HG03108 (cell line): ENCODE results near the gene ARID1B.
"Not testable (repeated sequence)": the region's sequence is repeated elsewhere in the genome, so short reads cannot be mapped to it uniquely, and the experiment has no call there.

Source experiments
- ATAC-seq: cut with Tn5 transposase; IDR thresholded peaks from one replicate; pipeline ENCODE4 v1.9.1; 2021; ENCODE audit warnings: moderate library complexity; ENCODE audit not compliant: unreplicated experiment

ARID1B gene

GRCh38 chr6:156928972-156929371 is 151.8 kb downstream of the ARID1B start:
- no peak for ATAC-seq

GRCh38 chr6:156931283-156931682 is 154.1 kb downstream of the ARID1B start:
- no peak for ATAC-seq

DNA sequence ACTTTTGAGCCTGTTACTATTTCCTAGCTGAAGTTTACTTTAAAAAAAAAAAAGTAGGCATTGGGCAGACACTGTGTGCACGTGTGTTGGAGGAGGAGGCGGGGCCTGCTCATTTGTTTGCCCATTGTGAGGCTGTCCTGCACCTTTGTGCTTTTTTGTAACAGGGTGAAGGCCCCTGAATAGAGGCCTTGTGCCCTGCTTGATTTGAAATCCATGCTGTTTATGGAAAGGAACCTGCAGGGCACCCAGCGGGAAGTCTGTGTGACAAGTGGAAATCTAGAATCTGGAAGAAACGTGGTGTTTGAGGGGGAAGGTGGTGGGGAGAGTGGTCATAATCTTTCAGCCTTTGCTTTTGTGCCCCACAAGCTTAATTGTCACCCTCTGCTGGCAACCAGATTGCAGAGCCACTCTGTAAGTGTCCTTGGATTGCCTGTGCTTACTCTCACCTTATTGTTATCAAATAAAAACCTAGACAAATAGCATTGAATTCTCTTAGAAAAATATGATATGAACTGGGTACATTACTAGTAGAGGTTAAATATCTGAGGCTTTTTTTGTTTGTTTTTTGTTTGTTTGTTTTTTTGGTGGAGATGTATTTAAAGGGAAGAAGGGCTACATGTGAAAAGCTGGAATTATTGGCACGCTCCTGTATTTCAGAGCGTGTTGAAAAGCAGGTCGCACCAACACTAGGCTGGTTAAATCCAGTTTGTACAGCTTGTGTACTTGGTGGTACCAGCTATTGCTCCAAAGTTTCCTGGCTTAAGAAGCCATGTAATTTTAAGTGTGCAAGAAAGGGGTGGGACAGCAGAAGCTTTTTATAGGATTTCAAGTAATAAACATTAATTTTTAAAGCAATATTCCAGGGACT is 156.3 kb downstream of the ARID1B start:
- ATAC-seq: no peak

GRCh38 chr6:156934069-156934460 is 156.9 kb downstream of the ARID1B start:
- no peak for ATAC-seq

- no peak for ATAC-seq
These were observed 157.8 kb downstream of the ARID1B start for GRCh38 chr6:156935000-156935399.

DNA sequence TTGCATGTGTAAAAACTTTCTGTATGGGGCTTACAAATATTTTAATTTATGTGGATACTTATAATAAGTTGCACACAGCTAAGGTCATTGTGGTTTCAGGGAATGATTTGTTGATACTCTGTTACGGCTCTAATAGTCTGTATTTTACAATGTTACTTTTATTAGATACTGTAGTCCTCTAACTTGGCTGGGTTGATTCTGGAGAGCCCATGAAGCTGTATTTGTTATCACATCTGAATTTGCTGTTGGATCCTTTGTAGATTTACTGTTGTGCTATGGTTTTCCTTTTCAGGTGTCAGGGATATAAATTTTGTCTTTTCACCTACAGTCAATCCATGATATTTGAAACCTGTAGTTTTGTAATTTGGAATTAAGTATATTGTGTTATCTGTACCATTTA is 161.0 kb downstream of the ARID1B start:
- no peak for ATAC-seq

DNA sequence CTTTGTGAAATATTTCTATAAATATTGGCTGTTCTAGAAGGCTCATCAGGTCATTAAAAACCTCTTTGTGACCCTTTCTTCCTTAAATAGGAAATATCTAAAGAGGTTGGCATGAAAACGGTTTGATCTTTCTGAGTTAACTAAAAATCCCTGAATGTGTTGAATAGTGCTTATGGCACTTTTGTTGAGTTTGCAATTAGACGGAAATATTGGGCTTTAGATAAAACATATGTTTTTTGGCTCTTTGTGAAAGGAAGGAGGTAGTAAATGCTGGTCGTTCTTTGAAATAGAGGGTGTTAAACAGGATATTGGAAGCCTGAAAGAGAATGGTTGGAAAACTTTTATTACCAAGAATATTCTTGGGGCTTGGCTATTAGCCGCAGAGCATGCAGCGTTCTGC is 163.0 kb downstream of the ARID1B start:
- no peak for ATAC-seq

- ATAC-seq: no peak
These were observed 165.1 kb downstream of the ARID1B start for GRCh38 chr6:156942266-156942665.

DNA sequence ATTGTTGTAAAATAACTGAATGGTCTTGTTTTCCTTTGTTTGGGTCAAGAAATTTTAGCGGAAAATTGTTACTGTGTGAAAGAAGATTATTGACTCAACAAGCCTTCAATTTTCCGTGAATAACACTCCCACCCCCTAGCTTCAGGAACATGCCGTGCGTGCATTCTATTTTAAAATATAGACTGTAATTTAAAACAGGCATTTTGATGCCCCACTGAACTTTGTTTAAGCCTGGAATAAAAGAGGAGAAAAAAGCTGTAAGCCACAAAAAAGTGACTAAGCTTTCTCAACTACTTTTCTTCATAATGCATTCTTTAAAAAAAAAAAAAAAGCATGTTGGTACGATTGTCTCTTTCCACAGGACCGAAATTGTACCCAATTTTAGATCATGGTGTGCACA is 166.0 kb downstream of the ARID1B start:
- ATAC-seq: no peak

GRCh38 chr6:156943816-156944215 is 166.6 kb downstream of the ARID1B start:
- ATAC-seq: no peak

GRCh38 chr6:156944412-156944811 is 167.2 kb downstream of the ARID1B start:
- no peak for ATAC-seq

DNA sequence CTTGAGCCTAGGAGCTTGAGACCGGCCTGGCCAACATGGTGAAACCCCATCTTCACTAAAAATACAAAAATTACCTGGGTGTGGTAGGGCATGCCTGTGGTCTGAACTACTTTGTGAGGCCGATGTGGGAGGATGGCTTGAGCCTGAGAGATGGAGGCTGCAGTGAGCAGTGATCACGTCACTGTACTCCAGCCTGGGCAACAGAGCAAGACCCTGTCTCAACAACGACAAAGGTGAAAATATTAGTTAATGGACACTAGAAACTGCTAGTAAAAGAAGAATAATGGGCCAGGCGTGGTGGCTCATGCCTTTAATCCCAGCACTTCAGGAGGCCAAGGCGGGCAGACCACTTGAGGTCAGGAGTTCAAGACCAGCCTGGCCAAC is 168.6 kb downstream of the ARID1B start:
- ATAC-seq: not testable (repeated sequence)

- ATAC-seq: no peak
These were observed 169.3 kb downstream of the ARID1B start for GRCh38 chr6:156946370-156946936.

DNA sequence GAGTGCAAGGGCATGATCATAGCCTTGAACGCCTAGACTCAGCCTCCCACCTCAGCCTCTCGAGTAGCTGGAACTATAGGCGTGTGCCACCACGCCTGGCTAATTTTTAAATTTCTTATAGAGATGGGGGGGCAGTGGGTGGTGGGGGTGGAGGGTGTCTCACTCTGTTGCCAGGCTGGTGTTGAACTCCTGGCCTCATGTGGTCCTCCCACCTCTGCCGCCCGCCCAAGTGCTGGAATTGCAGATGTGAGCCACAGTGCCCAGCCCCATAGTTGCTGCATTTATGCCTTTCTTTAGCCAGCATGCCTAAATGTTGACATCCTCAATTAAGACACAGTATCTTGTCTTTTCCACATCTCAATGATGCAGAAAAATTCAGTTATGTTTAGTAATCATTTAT is 171.1 kb downstream of the ARID1B start:
- no peak for ATAC-seq

DNA sequence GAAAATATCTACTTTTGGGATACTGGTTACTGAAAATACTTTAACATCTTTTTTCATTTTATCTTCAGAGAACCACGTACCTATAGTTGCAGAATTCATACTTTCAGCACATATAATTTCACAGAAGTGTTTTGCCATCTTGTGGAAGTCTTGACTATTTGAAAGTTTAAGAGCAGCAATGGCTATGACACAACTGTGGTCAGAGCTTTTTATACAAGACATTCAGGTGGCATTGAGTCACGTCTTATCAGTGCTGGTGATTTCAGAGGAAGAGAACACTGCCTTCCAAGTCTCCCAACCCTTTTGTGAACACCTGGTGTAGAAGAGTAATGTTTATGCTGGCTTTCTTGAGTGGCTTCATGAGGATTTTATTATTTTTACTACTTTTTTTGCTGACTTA is 171.6 kb downstream of the ARID1B start:
- ATAC-seq: no peak

- no peak for ATAC-seq
These were observed 172.2 kb downstream of the ARID1B start for GRCh38 chr6:156949376-156949775.

DNA sequence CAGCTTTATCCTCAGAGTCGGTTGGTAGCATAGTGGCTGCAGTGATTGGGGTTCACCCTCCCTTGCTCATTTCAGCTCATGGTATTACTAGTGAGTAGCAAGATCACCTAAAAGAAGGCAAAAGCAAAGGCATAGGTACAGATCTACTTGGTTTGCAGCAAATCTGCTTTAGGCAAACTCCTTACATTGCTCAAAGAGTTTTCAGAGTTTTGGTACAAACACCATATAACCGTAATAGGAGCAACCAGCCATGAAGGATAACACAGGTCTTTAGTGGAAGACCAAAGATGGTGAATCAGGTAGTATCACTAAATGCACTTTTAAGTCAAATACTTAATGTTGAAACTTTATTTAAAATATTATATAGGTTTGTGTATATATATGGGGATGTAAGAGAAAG is 172.9 kb downstream of the ARID1B start:
- no peak for ATAC-seq

GRCh38 chr6:156950531-156950930 is 173.4 kb downstream of the ARID1B start:
- ATAC-seq: no peak

- no peak for ATAC-seq
These were observed 175.2 kb downstream of the ARID1B start for GRCh38 chr6:156952401-156952800.

DNA sequence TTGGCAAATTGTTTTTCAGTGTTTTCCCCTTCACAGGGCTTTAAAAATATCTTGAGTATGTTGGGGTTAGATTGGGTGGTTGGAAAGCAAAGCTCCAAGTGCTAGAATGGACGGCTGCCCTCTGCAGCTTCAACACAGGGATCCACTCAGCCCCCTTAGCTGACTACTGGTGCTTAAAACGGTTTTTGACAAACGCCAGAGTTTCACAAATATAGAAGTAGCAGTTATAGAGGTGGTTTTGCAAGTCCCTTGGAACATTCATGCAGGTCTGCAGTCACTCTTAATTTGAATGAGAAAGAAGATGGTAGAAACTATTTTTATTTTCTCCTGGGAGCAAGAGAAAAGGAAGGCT is 175.9 kb downstream of the ARID1B start:
- no peak for ATAC-seq

DNA sequence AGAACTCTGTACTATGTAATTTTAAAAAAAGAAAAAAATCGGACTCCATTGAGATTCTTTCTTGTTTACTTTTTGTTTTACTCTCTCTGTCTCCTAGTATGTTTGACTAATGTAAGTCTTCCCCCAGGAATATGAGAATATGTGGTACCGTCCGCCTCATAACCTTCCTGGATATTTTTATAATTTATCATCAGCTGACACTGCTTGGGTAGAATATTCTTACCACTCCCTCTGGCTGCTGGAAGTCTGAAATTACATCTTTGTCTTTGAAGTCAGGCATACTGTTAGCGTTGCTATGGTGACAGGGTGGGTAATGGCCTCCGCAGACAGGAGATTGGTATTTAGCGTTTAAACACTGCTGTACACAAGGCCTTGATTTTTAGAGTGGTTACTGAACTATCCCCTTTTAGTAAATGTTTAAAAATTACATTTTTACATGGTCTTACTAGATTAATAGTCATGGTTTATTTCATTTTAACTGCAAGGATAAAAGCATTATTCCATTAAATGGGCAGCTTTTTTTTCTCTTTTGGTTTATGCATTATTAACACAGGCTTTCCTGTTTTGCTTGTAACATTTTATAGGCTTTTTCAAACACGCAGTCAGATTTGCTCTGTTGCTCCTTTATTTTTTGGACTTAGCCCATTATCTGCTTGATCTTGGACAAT is 176.4 kb downstream of the ARID1B start:
- no peak for ATAC-seq

DNA sequence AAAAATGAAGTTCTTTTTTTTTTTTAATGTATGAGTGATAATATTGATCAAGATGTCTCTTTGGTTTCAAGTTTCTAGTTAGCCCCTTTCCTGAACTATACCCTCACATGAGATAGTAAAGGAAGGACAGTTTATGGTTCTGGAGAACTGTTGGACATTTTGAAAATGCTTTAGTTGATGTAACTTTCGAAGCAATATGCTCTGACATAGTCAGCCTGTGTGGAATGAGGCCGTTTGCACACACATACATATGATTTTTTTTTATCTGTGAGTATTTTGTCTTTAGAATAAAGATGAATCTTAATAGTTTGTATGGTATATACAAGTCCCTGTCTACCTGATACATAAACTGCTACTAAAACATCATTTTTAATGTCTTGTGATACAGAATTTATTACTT is 177.0 kb downstream of the ARID1B start:
- ATAC-seq: no peak
